HL-60 (cell line): Measurements from ENCODE around the gene TMX3.

ENCODE experiments used
- DNase-seq, 2 experiments: peaks; one replicate each; pipeline ENCODE4 v3.0.0-alpha.2; 2010 to 2020; ENCODE audit warnings: low read depth in 1 of 2, low spot score in 1 of 2
- H3K27ac ChIP-seq: fragments of 250-450 bp; sonication (Bioruptor Pico); replicated peaks from 2 replicates; pipeline ENCODE4 v1.5.1; 2020; ENCODE audit warnings: mild to moderate bottlenecking, moderate library complexity
- H3K27me3 ChIP-seq: fragments of 250-450 bp; sonication (Bioruptor Pico); 2 replicates; pipeline ENCODE4 v1.5.1; 2021; ENCODE audit warnings: mild to moderate bottlenecking, moderate library complexity; ENCODE audit not compliant: insufficient read depth, poor library complexity, severe bottlenecking
- H3K4me3 ChIP-seq: replicated peaks from 2 replicates; pipeline ENCODE4 v1.5.1; 2011; ENCODE audit warnings: mild to moderate bottlenecking, control low read depth, low read length; ENCODE audit not compliant: insufficient read depth
- CTCF ChIP-seq: IDR thresholded peaks from one replicate; pipeline ENCODE4 v1.5.1; 2011; ENCODE audit warnings: low read length, control low read depth, inconsistent platforms; ENCODE audit not compliant: insufficient read depth
- GABPA ChIP-seq: IDR thresholded peaks from 2 replicates; pipeline ENCODE4 v1.6.1; 2012; ENCODE audit warnings: low read depth
- POLR2AphosphoS5 ChIP-seq: IDR thresholded peaks from 2 replicates; pipeline ENCODE4 v1.6.1; 2012; ENCODE audit warnings: low read depth
- SPI1 ChIP-seq: IDR thresholded peaks from 2 replicates; pipeline ENCODE4 v1.6.1; 2012; ENCODE audit warnings: low read depth, mild to moderate bottlenecking, borderline replicate concordance
- TF ChIP-seq, protein P1 (sequence below): IDR thresholded peaks from 2 replicates; pipeline ENCODE4 v1.6.1; 2012; ENCODE audit warnings: low read depth; ENCODE audit not compliant: insufficient replicate concordance

Gene TMX3

GRCh38 chr18:68705119-68705518 is 9.8 kb downstream of the TMX3 start:
- TF ChIP-seq, protein P1, sequence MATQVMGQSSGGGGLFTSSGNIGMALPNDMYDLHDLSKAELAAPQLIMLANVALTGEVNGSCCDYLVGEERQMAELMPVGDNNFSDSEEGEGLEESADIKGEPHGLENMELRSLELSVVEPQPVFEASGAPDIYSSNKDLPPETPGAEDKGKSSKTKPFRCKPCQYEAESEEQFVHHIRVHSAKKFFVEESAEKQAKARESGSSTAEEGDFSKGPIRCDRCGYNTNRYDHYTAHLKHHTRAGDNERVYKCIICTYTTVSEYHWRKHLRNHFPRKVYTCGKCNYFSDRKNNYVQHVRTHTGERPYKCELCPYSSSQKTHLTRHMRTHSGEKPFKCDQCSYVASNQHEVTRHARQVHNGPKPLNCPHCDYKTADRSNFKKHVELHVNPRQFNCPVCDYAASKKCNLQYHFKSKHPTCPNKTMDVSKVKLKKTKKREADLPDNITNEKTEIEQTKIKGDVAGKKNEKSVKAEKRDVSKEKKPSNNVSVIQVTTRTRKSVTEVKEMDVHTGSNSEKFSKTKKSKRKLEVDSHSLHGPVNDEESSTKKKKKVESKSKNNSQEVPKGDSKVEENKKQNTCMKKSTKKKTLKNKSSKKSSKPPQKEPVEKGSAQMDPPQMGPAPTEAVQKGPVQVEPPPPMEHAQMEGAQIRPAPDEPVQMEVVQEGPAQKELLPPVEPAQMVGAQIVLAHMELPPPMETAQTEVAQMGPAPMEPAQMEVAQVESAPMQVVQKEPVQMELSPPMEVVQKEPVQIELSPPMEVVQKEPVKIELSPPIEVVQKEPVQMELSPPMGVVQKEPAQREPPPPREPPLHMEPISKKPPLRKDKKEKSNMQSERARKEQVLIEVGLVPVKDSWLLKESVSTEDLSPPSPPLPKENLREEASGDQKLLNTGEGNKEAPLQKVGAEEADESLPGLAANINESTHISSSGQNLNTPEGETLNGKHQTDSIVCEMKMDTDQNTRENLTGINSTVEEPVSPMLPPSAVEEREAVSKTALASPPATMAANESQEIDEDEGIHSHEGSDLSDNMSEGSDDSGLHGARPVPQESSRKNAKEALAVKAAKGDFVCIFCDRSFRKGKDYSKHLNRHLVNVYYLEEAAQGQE = no peak
- TF ChIP-seq POLR2AphosphoS5 (no peak), SPI1 (no peak), GABPA (no peak), CTCF (no peak)
- Histone ChIP-seq H3K27me3 (no peaks in the 10 kb centered on the region), H3K27ac (no peak overlapping the region), H3K4me3 (no peak overlapping the region)
- no peak for DNase-seq

- H3K4me3 ChIP-seq = no peak overlapping the region
- no peaks in the 10 kb centered on the region for H3K27me3 ChIP-seq
- H3K27ac ChIP-seq = no peak overlapping the region
- no peak for DNase-seq
- no peak for TF ChIP-seq POLR2AphosphoS5
- TF ChIP-seq, protein P1 = no peak
- TF ChIP-seq GABPA = no peak
- TF ChIP-seq SPI1 = no peak
- TF ChIP-seq CTCF = no peak
These were observed 11.6 kb downstream of the TMX3 start for GRCh38 chr18:68703326-68703725.

- no peak for DNase-seq
- TF ChIP-seq, protein P1 = no peak
- TF ChIP-seq GABPA (no peak), CTCF (no peak), SPI1 (no peak), POLR2AphosphoS5 (no peak)
- no peak overlapping the region for H3K4me3 ChIP-seq
- no peaks in the 10 kb centered on the region for H3K27me3 ChIP-seq
- no peak overlapping the region for H3K27ac ChIP-seq
These were observed 13.6 kb downstream of the TMX3 start for GRCh38 chr18:68701353-68701752.
